Activated CD4-positive, alpha-beta memory T cell treated with anti-CD3 and anti-CD28 coated beads for 36 hours (primary cell): ENCODE results near the gene ZFP69. TPM values are rescaled to one million over a fixed set of nuclear protein-coding genes. Genes with fewer than 3 reads are reported as not detected.

Source experiments
- total RNA-seq, 2 experiments: library from RNA; stranded (reverse); gene quantifications; one replicate each; pipeline ENCODE4 v1.2.3, GENCODE V29; 2021

ZFP69 gene
- total RNA-seq, 2 experiments from 2014 or later = 3.9 to 4.5 TPM

Other genes starting within 250 kb of the ZFP69 start
- not detected for gene TMCO2, start 229.4 kb upstream of the ZFP69 start, total RNA-seq
- gene ZMPSTE24, start 219.1 kb upstream of the ZFP69 start, total RNA-seq = 10 to 100 TPM; 29.5 to 30.5 TPM
- 10 to 100 TPM; 11.7 to 13.1 TPM for gene COL9A2, start 160.0 kb upstream of the ZFP69 start, total RNA-seq
- 100 to 1,000 TPM; 250 to 254 TPM for gene SMAP2, start 103.6 kb upstream of the ZFP69 start, total RNA-seq
- 1 to 10 TPM; 4.8 to 5.7 TPM for gene ZFP69B, start 26.8 kb upstream of the ZFP69 start, total RNA-seq
- gene EXO5, start 31.5 kb downstream of the ZFP69 start, total RNA-seq = 10 to 100 TPM in 1 of 2 experiments, 1 to 10 TPM in 1; 9.7 to 11.7 TPM
- gene ZNF684, start 54.3 kb downstream of the ZFP69 start, total RNA-seq = 1 to 10 TPM; 4.8 to 5.9 TPM
- gene RIMS3, start 188.4 kb downstream of the ZFP69 start, total RNA-seq = 1 to 10 TPM; 3.7 to 4.0 TPM
- gene NFYC, start 214.4 kb downstream of the ZFP69 start, total RNA-seq = 10 to 100 TPM; 52.6 to 61.7 TPM